Brain microvascular endothelial cell (primary cell): Measurements from ENCODE around the gene ANKDD1B.

Source experiments
- DNase-seq: peaks from one replicate; pipeline ENCODE4 v3.0.0-alpha.2; 2020
- H3K27ac ChIP-seq: fragments of 250-450 bp; sonication (Bioruptor Pico); 2 replicates; pipeline ENCODE4 v1.5.1; 2020; ENCODE audit warnings: mild to moderate bottlenecking, moderate library complexity
- H3K27me3 ChIP-seq: fragments of 250-450 bp; sonication (Bioruptor Pico); replicated peaks from 2 replicates; pipeline ENCODE4 v1.5.1; 2020; ENCODE audit warnings: mild to moderate bottlenecking
- H3K36me3 ChIP-seq: fragments of 250-450 bp; sonication (Bioruptor Pico); replicated peaks from 2 replicates; pipeline ENCODE4 v1.5.1; 2020; ENCODE audit warnings: mild to moderate bottlenecking
- H3K4me3 ChIP-seq: 2 replicates; pipeline ENCODE4 v1.5.1; 2011; ENCODE audit warnings: low read depth, mild to moderate bottlenecking, control low read depth, low read length, moderate library complexity
- CTCF ChIP-seq: IDR thresholded peaks from 2 replicates; pipeline ENCODE4 v1.5.1; 2011; ENCODE audit warnings: low read depth, mild to moderate bottlenecking, moderate library complexity, low read length, control low read depth, inconsistent platforms; ENCODE audit errors: missing control alignments
- in situ Hi-C: cut with HindIII; loops from 2 replicates; pipeline ENCODE4 v1.10.0; 2017; ENCODE audit warnings: low sequenced_read_pairs, low pct_ligation_motif_present

The ANKDD1B gene

GRCh38 chr5:75667586-75667985 lies 56.3 kb downstream of the ANKDD1B start:
- no peaks in the 10 kb centered on the region for H3K27me3 ChIP-seq
- H3K4me3 ChIP-seq: no peak overlapping the region
- H3K36me3 ChIP-seq: no peaks in the 10 kb centered on the region
- TF ChIP-seq CTCF: peak; percentile 22
- H3K27ac ChIP-seq: no peak overlapping the region
- in situ Hi-C loops: no loop called here
- no peak for DNase-seq

- DNase-seq: no peak
- no peak overlapping the region for H3K27ac ChIP-seq
- no peak for TF ChIP-seq CTCF
- H3K4me3 ChIP-seq: no peak overlapping the region
- H3K36me3 ChIP-seq: no peaks in the 10 kb centered on the region
- in situ Hi-C loops: no loop called here
- no peaks in the 10 kb centered on the region for H3K27me3 ChIP-seq
Observed at GRCh38 chr5:75668445-75668844, 57.2 kb downstream of the ANKDD1B start.

- Histone ChIP-seq H3K4me3 (no peak overlapping the region), H3K27ac (no peak overlapping the region), H3K36me3 (no peaks in the 10 kb centered on the region), H3K27me3 (no peaks in the 10 kb centered on the region)
- TF ChIP-seq CTCF: no peak
- in situ Hi-C loops: no loop called here
- DNase-seq: peak; percentile 40
Observed at GRCh38 chr5:75668977-75669689, 57.9 kb downstream of the ANKDD1B start.

GRCh38 chr5:75670577-75670976 lies 59.3 kb downstream of the ANKDD1B start:
- DNase-seq: no peak

GRCh38 chr5:75671506-75671905 lies 60.3 kb downstream of the ANKDD1B start:
- Histone ChIP-seq H3K27me3 (no peaks in the 10 kb centered on the region), H3K36me3 (no peaks in the 10 kb centered on the region), H3K27ac (no peak overlapping the region), H3K4me3 (no peak overlapping the region)
- no peak for TF ChIP-seq CTCF
- in situ Hi-C loops: no loop called here
- no peak for DNase-seq

More at GRCh38 chr5:75670577-75670976, 59.3 kb downstream of the ANKDD1B start:
- in situ Hi-C loops: no loop called here
- TF ChIP-seq CTCF: no peak
- Histone ChIP-seq H3K27ac (no peak overlapping the region), H3K36me3 (no peaks in the 10 kb centered on the region), H3K4me3 (no peak overlapping the region), H3K27me3 (no peaks in the 10 kb centered on the region)

GRCh38 chr5:75672616-75673015 lies 61.4 kb downstream of the ANKDD1B start:
- no peak for DNase-seq
- Histone ChIP-seq H3K36me3 (no peaks in the 10 kb centered on the region), H3K4me3 (no peak overlapping the region), H3K27ac (no peak overlapping the region), H3K27me3 (no peaks in the 10 kb centered on the region)
- in situ Hi-C loops: no loop called here
- TF ChIP-seq CTCF: no peak
